PC-3 (cell line): Measurements from ENCODE around the gene GPR108.

Experiments
- EZH2 ChIP-seq: fragments of 300-600 bp; sonication (generic); IDR thresholded peaks from one replicate; pipeline ENCODE4 v1.6.1; 2017; ENCODE audit warnings: antibody characterized with exemption, mild to moderate bottlenecking, low read length; ENCODE audit not compliant: unreplicated experiment
- EZH2phosphoT487 ChIP-seq: fragments of 300-600 bp; sonication (generic); IDR thresholded peaks from 2 replicates; pipeline ENCODE4 v1.6.1; 2018; ENCODE audit warnings: mild to moderate bottlenecking, antibody characterized with exemption, low read length, borderline replicate concordance
- TF ChIP-seq, protein P1 (sequence below): fragments of 300-600 bp; sonication (generic); conservative IDR thresholded peaks from 2 replicates; pipeline ENCODE4 v1.5.1; 2017; ENCODE audit warnings: antibody characterized with exemption, low read depth, mild to moderate bottlenecking, low read length

DNA sequence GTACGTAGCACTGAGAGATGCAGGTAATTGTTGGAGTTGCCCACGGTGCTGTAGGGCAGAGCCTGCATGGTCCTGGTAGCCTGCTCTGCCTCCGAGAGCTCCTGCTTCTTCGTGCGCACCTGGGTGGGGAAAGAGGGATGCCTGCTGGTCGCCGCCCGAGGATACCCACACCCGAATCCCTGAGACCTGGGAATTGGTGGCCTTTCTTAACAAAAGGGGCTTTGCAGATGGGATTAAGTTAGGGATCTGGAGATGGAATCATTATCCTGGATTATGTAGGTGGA, 26.4 kb downstream of the GPR108 start:
- TF ChIP-seq, protein P1, sequence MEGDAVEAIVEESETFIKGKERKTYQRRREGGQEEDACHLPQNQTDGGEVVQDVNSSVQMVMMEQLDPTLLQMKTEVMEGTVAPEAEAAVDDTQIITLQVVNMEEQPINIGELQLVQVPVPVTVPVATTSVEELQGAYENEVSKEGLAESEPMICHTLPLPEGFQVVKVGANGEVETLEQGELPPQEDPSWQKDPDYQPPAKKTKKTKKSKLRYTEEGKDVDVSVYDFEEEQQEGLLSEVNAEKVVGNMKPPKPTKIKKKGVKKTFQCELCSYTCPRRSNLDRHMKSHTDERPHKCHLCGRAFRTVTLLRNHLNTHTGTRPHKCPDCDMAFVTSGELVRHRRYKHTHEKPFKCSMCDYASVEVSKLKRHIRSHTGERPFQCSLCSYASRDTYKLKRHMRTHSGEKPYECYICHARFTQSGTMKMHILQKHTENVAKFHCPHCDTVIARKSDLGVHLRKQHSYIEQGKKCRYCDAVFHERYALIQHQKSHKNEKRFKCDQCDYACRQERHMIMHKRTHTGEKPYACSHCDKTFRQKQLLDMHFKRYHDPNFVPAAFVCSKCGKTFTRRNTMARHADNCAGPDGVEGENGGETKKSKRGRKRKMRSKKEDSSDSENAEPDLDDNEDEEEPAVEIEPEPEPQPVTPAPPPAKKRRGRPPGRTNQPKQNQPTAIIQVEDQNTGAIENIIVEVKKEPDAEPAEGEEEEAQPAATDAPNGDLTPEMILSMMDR = no peak
- TF ChIP-seq EZH2 = no peak
- TF ChIP-seq EZH2phosphoT487 = no peak
